Heart left ventricle (tissue), 13 donors: ENCODE measurements around the gene NAALADL2.

Experiments used
- CTCF ChIP-seq, 12 donors: fragments of 200-600 bp; sonication (generic) in 4 of 12; IDR thresholded peaks; one replicate each; pipeline versions ENCODE4 v1.5.0 to v1.8.0; 2018 to 2022; ENCODE audit warnings: antibody characterized with exemption in 12 of 12, mild to moderate bottlenecking in 5 of 12
- POLR2A ChIP-seq, 2 donors: fragments of 450-650 bp; IDR thresholded peaks; one replicate each; pipeline ENCODE4 v1.6.1; 2017; ENCODE audit warnings: antibody characterized with exemption in 2 of 2, mild to moderate bottlenecking in 2 of 2, moderate library complexity in 2 of 2
- donor health status: ischemic (EF 13 %, LVEDD 7.1; RV severe dilation, severe dysfunction).
- donor health status: DM: no; HTN: yes; CAD: no.
- donor health status: DM: no; HTN: no; CAD: no.
- donor health status: ischemic (EF 25% LVEDD 6.9; RV normal size, moderate dysfunction).
- donor health status: ischemic (EF 25% LVEDD 5.7; RV mildly dilated, moderate dysfunction).
- donor health status: ischemic (EF 35%, LVEDD 5.7; RV mildly dilated, moderate dysfunction).
- donor health status: nonischemic (EF 11% LVEDD 7.7; RV severe dilation, severe dysfunction).
- donor health status: DM: yes; HTN: yes; CAD: no.
- donor health status: PGD.
- donor health status: ischemic (EF 29% LVEDD 5.4; RV normal size, mild dysfunction).
- donor health status: nonischemic (EF 23%, LVEDD 6.1; RV moderate dilation, normal function).

GRCh38 chr3:175159202-175159601 lies 300.1 kb downstream of the NAALADL2 start:
- no peak for TF ChIP-seq CTCF (IDR thresholded peaks at IDR 0.05)
- TF ChIP-seq POLR2A (IDR thresholded peaks at IDR 0.05) = no peak
